Liver (tissue), 3 donors: Measurements from ENCODE around the gene LCN2.

Experiments used
- ATF3 ChIP-seq: IDR thresholded peaks from 2 replicates; pipeline ENCODE4 v1.6.1; 2016; ENCODE audit warnings: antibody characterized with exemption
- CTCF ChIP-seq: fragments of 150-350 bp; IDR thresholded peaks from 2 replicates; pipeline ENCODE4 v1.5.1; 2017; ENCODE audit warnings: improper control_type of control experiment, low read depth, low read length; ENCODE audit not compliant: missing input control
- FOXA1 ChIP-seq: IDR thresholded peaks from 2 replicates; pipeline ENCODE4 v1.6.1; 2016; ENCODE audit warnings: antibody characterized with exemption
- GABPA ChIP-seq, 2 donors: IDR thresholded peaks in 1 of 2; conservative IDR thresholded peaks in 1 of 2; 2 replicates each; pipeline ENCODE4 v1.6.1; 2016; ENCODE audit warnings: antibody characterized with exemption in 2 of 2, mild to moderate bottlenecking in 1 of 2, moderate library complexity in 1 of 2
- JUND ChIP-seq, 2 donors: IDR thresholded peaks; 2 replicates each; pipeline ENCODE4 v1.6.1; 2016; ENCODE audit warnings: antibody characterized with exemption in 2 of 2
- MAX ChIP-seq: IDR thresholded peaks from 2 replicates; pipeline ENCODE4 v1.6.1; 2016; ENCODE audit warnings: antibody characterized with exemption
- RAD21 ChIP-seq, 2 donors: IDR thresholded peaks; 2 replicates each; pipeline ENCODE4 v1.6.1; 2016; ENCODE audit warnings: antibody characterized with exemption in 2 of 2, mild to moderate bottlenecking in 2 of 2
- REST ChIP-seq: IDR thresholded peaks from 2 replicates; pipeline ENCODE4 v1.6.1; 2016; ENCODE audit warnings: antibody characterized with exemption, mild to moderate bottlenecking
- SP1 ChIP-seq: IDR thresholded peaks from 2 replicates; pipeline ENCODE4 v1.6.1; 2018; ENCODE audit warnings: antibody characterized with exemption, mild to moderate bottlenecking
- TAF1 ChIP-seq: conservative IDR thresholded peaks from 2 replicates; pipeline ENCODE4 v1.6.1; 2016; ENCODE audit warnings: antibody characterized with exemption, mild to moderate bottlenecking
- ZBTB33 ChIP-seq: IDR thresholded peaks from 2 replicates; pipeline ENCODE4 v1.6.1; 2016; ENCODE audit warnings: antibody characterized with exemption
- donor health status: healthy.
- donor health status: healthy.

GRCh38 chr9:128102861-128103588 is 46.2 kb upstream of the LCN2 start:
- TF ChIP-seq CTCF = no peak
- peak; percentile 64 to 78 for TF ChIP-seq JUND (IDR thresholded peaks at IDR 0.05)
- TF ChIP-seq ATF3 = peak; percentile 71
- peak; percentile 76 for TF ChIP-seq MAX
- no peak for TF ChIP-seq GABPA (IDR thresholded peaks at IDR 0.05 in 1 of 2, conservative IDR thresholded peaks at IDR 0.05 in 1 of 2)
- TF ChIP-seq SP1 = peak; percentile 96
- TF ChIP-seq ZBTB33 = peak; percentile 82
- TF ChIP-seq REST = peak; percentile 90
- peak; percentile 67 for TF ChIP-seq TAF1
- TF ChIP-seq RAD21 (IDR thresholded peaks at IDR 0.05) = peak; percentile 14 to 38
- TF ChIP-seq FOXA1 = peak; percentile 82
